Sigmoid colon (tissue), 4 donors: Measurements from ENCODE around the gene PLEKHA6.

Experiments used
- EP300 ChIP-seq, 4 donors: sonication (generic); formaldehyde crosslinking; IDR thresholded peaks; one replicate each; pipeline ENCODE4 v1.6.1; 2017; ENCODE audit warnings: antibody characterized with exemption in 4 of 4
- POLR2A ChIP-seq, 2 donors: fragments of 450-650 bp; IDR thresholded peaks; one replicate each; pipeline ENCODE4 v1.6.1; 2016; ENCODE audit warnings: antibody characterized with exemption in 2 of 2, mild to moderate bottlenecking in 2 of 2, moderate library complexity in 2 of 2
- TF ChIP-seq, protein P1 (sequence below), 4 experiments: fragments of 450-650 bp in 3 of 4; fragments of 200-600 bp in 1 of 4; IDR thresholded peaks; one replicate each; pipeline ENCODE4 v1.5.1; 2016 to 2019; ENCODE audit warnings: antibody characterized with exemption in 4 of 4, mild to moderate bottlenecking in 3 of 4, moderate library complexity in 2 of 4

GRCh38 chr1:204382714-204383083 is 23.0 kb upstream of the PLEKHA6 start:
- TF ChIP-seq, protein P1, sequence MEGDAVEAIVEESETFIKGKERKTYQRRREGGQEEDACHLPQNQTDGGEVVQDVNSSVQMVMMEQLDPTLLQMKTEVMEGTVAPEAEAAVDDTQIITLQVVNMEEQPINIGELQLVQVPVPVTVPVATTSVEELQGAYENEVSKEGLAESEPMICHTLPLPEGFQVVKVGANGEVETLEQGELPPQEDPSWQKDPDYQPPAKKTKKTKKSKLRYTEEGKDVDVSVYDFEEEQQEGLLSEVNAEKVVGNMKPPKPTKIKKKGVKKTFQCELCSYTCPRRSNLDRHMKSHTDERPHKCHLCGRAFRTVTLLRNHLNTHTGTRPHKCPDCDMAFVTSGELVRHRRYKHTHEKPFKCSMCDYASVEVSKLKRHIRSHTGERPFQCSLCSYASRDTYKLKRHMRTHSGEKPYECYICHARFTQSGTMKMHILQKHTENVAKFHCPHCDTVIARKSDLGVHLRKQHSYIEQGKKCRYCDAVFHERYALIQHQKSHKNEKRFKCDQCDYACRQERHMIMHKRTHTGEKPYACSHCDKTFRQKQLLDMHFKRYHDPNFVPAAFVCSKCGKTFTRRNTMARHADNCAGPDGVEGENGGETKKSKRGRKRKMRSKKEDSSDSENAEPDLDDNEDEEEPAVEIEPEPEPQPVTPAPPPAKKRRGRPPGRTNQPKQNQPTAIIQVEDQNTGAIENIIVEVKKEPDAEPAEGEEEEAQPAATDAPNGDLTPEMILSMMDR (IDR thresholded peaks at IDR 0.05) = no peak
- no peak for TF ChIP-seq POLR2A (IDR thresholded peaks at IDR 0.05)
- TF ChIP-seq EP300 (IDR thresholded peaks at IDR 0.05) = no peak
